GM12878 (cell line): ENCODE data around the gene NOL4L.

ENCODE experiments used
- BHLHE40 ChIP-seq, 2 experiments: fragments of 450-650 bp in 1 of 2; IDR thresholded peaks; 2 replicates each; pipeline ENCODE4 v1.6.1; 2011 to 2017; ENCODE audit warnings: low read depth in 2 of 2, borderline replicate concordance in 1 of 2, improper control_type of control experiment in 1 of 2, low read length in 1 of 2, mild to moderate bottlenecking in 1 of 2
- EP300 ChIP-seq, 2 experiments: fragments of 150-350 bp in 1 of 2; IDR thresholded peaks; 2 replicates each; pipeline ENCODE4 v1.6.1; 2011 to 2012; ENCODE audit warnings: low read depth in 2 of 2, low read length in 2 of 2, borderline replicate concordance in 1 of 2, improper control_type of control experiment in 1 of 2, inconsistent platforms in 1 of 2; ENCODE audit not compliant: control insufficient read depth in 1 of 2
- MYC ChIP-seq: IDR thresholded peaks from 2 replicates; pipeline ENCODE4 v1.6.1; 2011; ENCODE audit warnings: mild to moderate bottlenecking, low read length, moderate library complexity, inconsistent platforms; ENCODE audit not compliant: insufficient read depth, insufficient replicate concordance, insufficient read length, severe bottlenecking
- TARDBP ChIP-seq: IDR thresholded peaks from 2 replicates; pipeline ENCODE4 v1.6.1; 2016; ENCODE audit warnings: borderline replicate concordance

GRCh38 chr20:32448306-32449056 lies 136.7 kb downstream of the NOL4L start:
- TF ChIP-seq MYC (no peak), BHLHE40 (IDR thresholded peaks at IDR 0.05; ENCODE audit: borderline replicate concordance in 1 of 2, low read depth in 2 of 2, low read length in 1 of 2) (no peak), TARDBP (no peak), EP300 (IDR thresholded peaks at IDR 0.05; ENCODE audit: borderline replicate concordance in 1 of 2, control insufficient read depth in 1 of 2, low read depth in 2 of 2, low read length in 2 of 2) (no peak)
